GM19240 (cell line): Measurements from ENCODE around the gene SHANK1.
"Not testable (repeated sequence)": the region's sequence is repeated elsewhere in the genome, so short reads cannot be mapped to it uniquely, and the experiment has no call there.

Source experiments
- DNase-seq: peaks from one replicate; pipeline ENCODE4 v3.0.0; 2011; ENCODE audit warnings: low spot score; ENCODE audit not compliant: insufficient read length

The SHANK1 gene

GRCh38 chr19:50636317-50637085 lies 83.1 kb downstream of the SHANK1 start:
- no peak for DNase-seq

- no peak for DNase-seq
These were observed 85.6 kb downstream of the SHANK1 start for GRCh38 chr19:50633973-50634372.

DNA sequence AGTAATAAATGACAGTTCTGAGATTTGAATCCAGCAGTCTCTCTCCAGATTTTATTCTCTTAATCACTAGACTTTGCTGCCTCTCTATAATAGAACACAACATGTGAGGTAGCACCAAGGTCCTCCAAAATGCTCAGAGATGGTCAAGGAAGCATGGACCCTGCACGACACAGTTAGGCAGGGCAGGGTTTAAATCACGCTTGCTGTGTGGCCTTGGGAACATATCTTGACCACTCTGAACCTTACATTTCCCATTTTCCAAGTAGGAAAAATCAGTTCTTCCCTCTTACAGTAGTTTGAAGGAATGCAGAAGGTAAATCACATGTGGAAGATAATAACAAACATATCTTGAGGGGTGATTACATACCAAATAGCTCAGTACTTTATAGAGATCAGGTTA lies 86.2 kb downstream of the SHANK1 start:
- no peak for DNase-seq

DNA sequence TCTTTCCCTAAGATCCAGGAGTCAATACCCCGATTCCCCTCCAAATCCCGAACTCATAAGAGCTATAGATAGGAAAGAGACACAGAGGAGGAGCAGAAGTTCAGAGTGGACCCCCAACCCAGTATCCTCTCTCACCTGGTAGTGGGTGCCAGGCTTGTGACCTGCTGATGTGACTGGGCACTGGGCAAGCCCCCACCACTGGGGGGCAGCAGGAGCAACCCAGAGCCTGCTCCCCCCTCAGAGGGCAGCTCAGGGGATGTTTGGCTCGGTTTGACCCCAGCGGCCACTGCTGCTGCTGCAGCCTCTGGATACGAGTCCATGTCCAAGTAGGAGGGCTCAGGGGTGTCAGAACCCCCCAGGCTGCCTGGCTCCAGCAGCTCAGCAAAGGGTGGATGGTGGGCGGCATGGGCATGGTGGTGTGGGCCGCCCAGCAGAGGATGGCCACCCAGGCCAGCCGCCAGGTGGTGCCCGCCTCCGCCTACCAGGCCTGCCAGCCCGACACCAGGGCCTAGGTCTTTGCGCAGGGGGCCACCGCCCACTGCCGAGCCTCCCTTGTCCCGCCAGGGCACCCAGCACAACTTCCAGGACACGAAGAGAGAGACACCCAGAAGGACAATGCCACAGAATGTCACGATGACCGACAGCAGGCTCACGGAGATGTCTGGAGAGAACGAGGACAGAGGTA lies 87.3 kb downstream of the SHANK1 start:
- no peak for DNase-seq

GRCh38 chr19:50629801-50630200 lies 89.8 kb downstream of the SHANK1 start:
- no peak for DNase-seq

- DNase-seq, result no peak
These were observed 90.4 kb downstream of the SHANK1 start for GRCh38 chr19:50629194-50629593.

- DNase-seq, result no peak
These were observed 91.1 kb downstream of the SHANK1 start for GRCh38 chr19:50628551-50628950.

- no peak for DNase-seq
These were observed 91.5 kb downstream of the SHANK1 start for GRCh38 chr19:50628146-50628545.

DNA sequence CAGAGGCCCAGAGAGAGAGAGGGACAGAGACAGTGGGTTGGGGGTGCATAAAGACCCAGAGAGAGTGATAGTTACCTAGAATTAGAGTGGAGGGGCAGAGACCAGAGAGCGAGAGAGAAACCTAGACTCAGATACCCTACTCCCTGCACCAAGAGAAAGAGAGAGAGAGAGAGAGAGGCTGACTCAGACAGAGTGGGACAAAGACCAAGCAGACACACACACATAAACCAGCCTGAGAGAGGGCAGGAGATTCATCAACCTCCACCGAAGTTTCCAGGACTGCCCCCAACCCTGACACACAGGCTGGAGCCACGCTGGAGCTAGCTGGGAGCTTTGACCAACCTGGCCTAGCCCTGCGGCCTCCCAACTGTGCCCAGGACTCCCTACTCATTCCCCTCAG lies 92.8 kb downstream of the SHANK1 start:
- no peak for DNase-seq

DNA sequence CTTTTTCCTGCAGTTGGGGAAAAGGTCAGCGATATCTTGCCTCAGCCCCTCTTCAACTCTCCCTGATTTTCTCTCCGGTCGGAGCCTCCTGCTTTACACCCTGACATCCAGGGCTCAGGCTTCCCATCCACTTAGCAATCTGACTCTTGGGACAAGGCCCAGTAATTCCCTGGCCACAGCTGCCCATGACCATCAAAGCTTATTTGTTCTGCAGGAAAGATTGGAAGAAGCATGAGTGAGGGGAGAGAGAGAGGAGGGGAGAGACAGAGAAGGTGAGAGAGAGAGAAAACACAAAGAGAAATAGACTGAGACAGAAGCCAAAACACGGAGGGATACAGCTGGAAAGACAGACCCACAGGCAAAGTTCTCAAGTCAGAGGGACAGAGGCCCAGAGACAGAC lies 93.6 kb downstream of the SHANK1 start:
- DNase-seq, result no peak

GRCh38 chr19:50624949-50625600 lies 94.5 kb downstream of the SHANK1 start:
- DNase-seq, result no peak

DNA sequence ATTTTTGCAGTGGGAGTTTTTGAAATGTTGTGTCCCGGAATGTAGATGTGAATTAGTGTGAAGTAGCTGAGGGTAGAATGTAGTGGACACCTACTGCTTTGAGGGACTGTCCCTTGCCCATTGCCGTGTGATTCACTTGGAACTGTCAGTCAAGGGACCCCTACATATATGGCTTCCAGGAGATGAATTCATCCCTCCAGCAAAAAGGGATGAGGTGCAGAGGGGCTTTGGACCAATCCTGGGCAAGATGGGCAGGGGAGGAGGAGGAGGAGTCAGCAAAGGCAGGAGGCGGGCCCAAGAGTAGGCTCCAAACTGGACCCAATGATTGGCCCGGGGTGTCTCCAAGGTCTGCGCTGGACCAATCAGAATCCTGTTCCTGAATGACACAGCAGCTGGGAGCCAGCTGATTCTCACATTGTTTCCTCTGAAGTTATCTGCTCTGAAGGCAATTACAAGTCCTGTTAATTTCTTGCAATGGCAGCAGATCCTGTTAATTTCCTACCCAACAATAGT lies 99.2 kb downstream of the SHANK1 start:
- not testable (repeated sequence) for DNase-seq

- DNase-seq, result not testable (repeated sequence)
These were observed 100.4 kb downstream of the SHANK1 start for GRCh38 chr19:50619184-50619583.

DNA sequence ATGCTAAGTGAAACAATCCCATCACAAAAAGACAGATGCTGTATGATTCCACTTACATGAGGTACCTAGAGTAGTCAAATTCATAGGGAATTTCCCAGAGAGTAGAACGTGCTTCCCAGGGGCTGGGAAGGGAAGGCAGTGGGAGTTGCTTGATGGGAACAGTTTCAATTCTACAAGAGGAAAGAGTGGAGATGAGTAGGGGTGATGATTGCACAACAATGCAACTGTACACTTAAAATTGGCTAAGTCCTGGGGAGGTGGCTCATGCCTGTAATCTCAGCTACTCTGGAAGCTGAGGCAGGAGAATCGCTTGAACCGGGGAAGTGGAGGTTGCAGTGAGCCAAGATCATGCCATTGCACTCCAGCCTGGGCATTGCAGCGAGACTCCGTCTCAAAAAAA lies 101.2 kb downstream of the SHANK1 start:
- not testable (repeated sequence) for DNase-seq

DNA sequence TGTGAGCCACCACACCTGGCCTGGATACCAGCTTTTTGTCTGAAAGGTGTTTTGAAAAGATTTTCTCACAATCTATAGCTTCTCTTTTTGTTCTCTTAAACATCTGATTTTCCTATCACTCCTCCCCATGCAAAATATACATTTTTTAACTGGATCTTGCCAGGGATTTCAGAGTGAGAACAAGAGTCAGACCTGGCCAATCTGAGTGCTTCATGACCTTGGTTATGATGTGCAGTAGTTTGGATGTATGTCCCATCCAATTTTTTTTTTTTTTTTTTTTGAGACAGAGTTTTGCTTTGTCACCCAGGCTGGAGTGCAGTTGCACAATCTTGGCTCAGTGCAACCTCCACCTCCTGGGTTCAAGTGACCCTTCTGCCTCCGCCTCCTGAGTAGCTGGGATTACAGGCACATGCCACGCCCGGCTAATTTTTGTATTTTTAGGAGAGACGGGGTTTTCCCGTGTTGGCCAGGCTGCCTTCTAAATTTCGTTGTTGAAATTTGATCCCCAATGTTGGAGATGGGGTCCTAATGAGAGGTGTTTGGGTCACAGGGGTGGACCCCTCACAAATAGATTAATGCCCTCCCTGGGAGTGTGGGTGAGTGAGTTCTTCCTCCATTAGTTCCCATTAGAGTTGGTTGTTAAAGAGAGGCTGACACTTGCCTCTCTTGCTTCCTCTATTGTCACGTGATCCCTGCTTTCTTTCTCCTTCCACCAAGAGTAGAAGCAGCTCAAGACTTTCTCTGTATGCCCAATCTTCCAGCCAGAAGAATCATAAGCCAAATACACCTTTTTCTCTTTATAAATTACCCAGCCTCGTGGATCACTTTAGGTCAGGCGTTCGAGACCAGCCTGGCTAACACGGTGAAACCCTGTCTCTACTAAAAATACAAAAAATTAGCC lies 106.8 kb downstream of the SHANK1 start:
- DNase-seq, result not testable (repeated sequence)
